Astrocyte (in vitro differentiated cells and primary cell): ENCODE results near the gene METTL14. TPM values are rescaled to one million over a fixed set of nuclear protein-coding genes. Genes with fewer than 3 reads are reported as not detected.
A peak's percentile ranks its signal among the peaks of the same experiment; 100 is the strongest.

ENCODE experiments used
- DNase-seq: peaks from one replicate; pipeline ENCODE4 v3.0.0-alpha.2; 2010; ENCODE audit warnings: low read depth
- FAIRE-seq: peaks from 2 replicates; lab custom pipeline; 2011; peaks lifted over from hg19 to GRCh38; lab: Jason Lieb, UNC
- H2AFZ ChIP-seq: 2 replicates; pipeline ENCODE4 v1.6.0; 2012; ENCODE audit warnings: low read depth, low read length, inconsistent platforms
- H3K27ac ChIP-seq: 2 replicates; pipeline ENCODE4 v1.5.1; 2011; ENCODE audit warnings: low read depth, low read length, inconsistent platforms
- H3K27me3 ChIP-seq: 2 replicates; pipeline ENCODE4 v1.6.0; 2011; ENCODE audit warnings: low read length, inconsistent platforms; ENCODE audit not compliant: insufficient read depth
- H3K36me3 ChIP-seq: 2 replicates; pipeline ENCODE4 v1.5.1; 2011; ENCODE audit warnings: low read length, inconsistent platforms; ENCODE audit not compliant: insufficient read depth
- H3K4me1 ChIP-seq: 2 replicates; pipeline ENCODE4 v1.5.1; 2011; ENCODE audit warnings: low read length, inconsistent platforms; ENCODE audit not compliant: insufficient read depth
- H3K4me2 ChIP-seq: 2 replicates; pipeline ENCODE4 v1.6.0; 2012; ENCODE audit warnings: low read length, inconsistent platforms
- H3K4me3 ChIP-seq: 2 replicates; pipeline ENCODE4 v1.5.1; 2011; ENCODE audit warnings: low read depth, mild to moderate bottlenecking, low read length, inconsistent platforms; ENCODE audit not compliant: insufficient read depth
- H3K79me2 ChIP-seq: 2 replicates; pipeline ENCODE4 v1.6.0; 2012; ENCODE audit warnings: mild to moderate bottlenecking, low read length, inconsistent platforms; ENCODE audit not compliant: insufficient read depth
- H3K9ac ChIP-seq: 2 replicates; pipeline ENCODE4 v1.6.0; 2012; ENCODE audit warnings: mild to moderate bottlenecking, low read length, inconsistent platforms
- H3K9me3 ChIP-seq: 2 replicates; pipeline ENCODE4 v1.5.1; 2012; ENCODE audit warnings: low read depth, mild to moderate bottlenecking, low read length, inconsistent platforms; ENCODE audit not compliant: insufficient read depth
- H4K20me1 ChIP-seq: 2 replicates; pipeline ENCODE4 v1.6.0; 2012; ENCODE audit warnings: low read length, inconsistent platforms; ENCODE audit not compliant: insufficient read depth
- H3K27ac Mint-ChIP-seq: one replicate; pipeline ENCODE4 v1.8.0; 2021; ENCODE audit warnings: mild to moderate bottlenecking, mixed read lengths; ENCODE audit not compliant: unreplicated experiment
- H3K27me3 Mint-ChIP-seq: one replicate; pipeline ENCODE4 v1.8.0; 2021; ENCODE audit warnings: low read depth, mixed read lengths; ENCODE audit not compliant: unreplicated experiment
- H3K36me3 Mint-ChIP-seq: one replicate; pipeline ENCODE4 v1.8.0; 2021; ENCODE audit warnings: low read depth, mixed read lengths; ENCODE audit not compliant: unreplicated experiment
- H3K4me1 Mint-ChIP-seq: one replicate; pipeline ENCODE4 v1.8.0; 2021; ENCODE audit warnings: low read depth, mixed read lengths; ENCODE audit not compliant: unreplicated experiment
- H3K4me3 Mint-ChIP-seq: one replicate; pipeline ENCODE4 v1.8.0; 2021; ENCODE audit warnings: mild to moderate bottlenecking, moderate library complexity, mixed read lengths; ENCODE audit not compliant: unreplicated experiment
- H3K9me3 Mint-ChIP-seq: one replicate; pipeline ENCODE4 v1.8.0; 2021; ENCODE audit warnings: mild to moderate bottlenecking, mixed read lengths; ENCODE audit not compliant: unreplicated experiment
- CTCF ChIP-seq: IDR thresholded peaks from 2 replicates; pipeline ENCODE4 v1.5.1; 2011; ENCODE audit warnings: low read depth, mild to moderate bottlenecking, inconsistent platforms, low read length, moderate library complexity; ENCODE audit not compliant: insufficient read depth
- EZH2 ChIP-seq: IDR thresholded peaks from 2 replicates; pipeline ENCODE4 v1.6.1; 2012; ENCODE audit warnings: mild to moderate bottlenecking, low read length, inconsistent platforms; ENCODE audit not compliant: insufficient read depth
- total RNA-seq: library from RNA; stranded (reverse); gene quantifications from 2 replicates; pipeline ENCODE4 v1.2.1, GENCODE V29; 2021

Gene METTL14
- total RNA-seq, 1 donor from 2014 or later: 35.2 TPM

GRCh38 chr4:118682928-118683327, 2.3 kb upstream of the METTL14 start:
- peaks cover 18% of the 10 kb centered on the region for H4K20me1 ChIP-seq
- H3K9ac ChIP-seq: no peak overlapping the region
- H2AFZ ChIP-seq: peak overlapping the region; percentile 62
- TF ChIP-seq CTCF: peak; percentile 48
- TF ChIP-seq EZH2: no peak
- Mint-ChIP-seq H3K36me3 (no peaks in the 10 kb centered on the region), H3K4me3 (no peak overlapping the region), H3K27ac (no peak overlapping the region), H3K27me3 (no peaks in the 10 kb centered on the region), H3K4me1 (peaks cover 6% of the 10 kb centered on the region), H3K9me3 (no peaks in the 10 kb centered on the region)
- no peaks in the 10 kb centered on the region for H3K27me3 ChIP-seq
- H3K27ac ChIP-seq: no peak overlapping the region
- FAIRE-seq: peak; percentile 29
- H3K79me2 ChIP-seq: peaks cover 26% of the 10 kb centered on the region
- H3K9me3 ChIP-seq: no peaks in the 10 kb centered on the region
- no peak overlapping the region for H3K4me2 ChIP-seq
- no peak for DNase-seq
- H3K4me1 ChIP-seq: peaks cover 10% of the 10 kb centered on the region
- no peak overlapping the region for H3K4me3 ChIP-seq
- no peaks in the 10 kb centered on the region for H3K36me3 ChIP-seq

- no peak for TF ChIP-seq EZH2
- no peak for TF ChIP-seq CTCF
- no peaks in the 10 kb centered on the region for H3K36me3 ChIP-seq
- H3K4me3 ChIP-seq: no peak overlapping the region
- H3K27ac ChIP-seq: no peak overlapping the region
- Mint-ChIP-seq H3K9me3 (no peaks in the 10 kb centered on the region), H3K27ac (no peak overlapping the region), H3K27me3 (no peaks in the 10 kb centered on the region), H3K4me3 (no peak overlapping the region), H3K4me1 (peaks cover 6% of the 10 kb centered on the region), H3K36me3 (no peaks in the 10 kb centered on the region)
- no peaks in the 10 kb centered on the region for H3K27me3 ChIP-seq
- peaks cover 20% of the 10 kb centered on the region for H4K20me1 ChIP-seq
- peaks cover 10% of the 10 kb centered on the region for H3K4me1 ChIP-seq
- H3K79me2 ChIP-seq: peaks cover 30% of the 10 kb centered on the region
- FAIRE-seq (no peak), DNase-seq (no peak)
- H3K4me2 ChIP-seq: peak overlapping the region; percentile 4
- H2AFZ ChIP-seq: peak overlapping the region; percentile 62
- H3K9ac ChIP-seq: no peak overlapping the region
- H3K9me3 ChIP-seq: no peaks in the 10 kb centered on the region
Measured at GRCh38 chr4:118683513-118683912, 1.7 kb upstream of the METTL14 start.

GRCh38 chr4:118703118-118703517, 17.9 kb downstream of the METTL14 start:
- no peaks in the 10 kb centered on the region for H4K20me1 ChIP-seq
- H3K9me3 ChIP-seq: no peaks in the 10 kb centered on the region
- no peak for FAIRE-seq

More at GRCh38 chr4:118703118-118703517, 17.9 kb downstream of the METTL14 start:
- DNase-seq: no peak
- no peak for TF ChIP-seq CTCF
- H3K36me3 ChIP-seq: peaks cover 15% of the 10 kb centered on the region
- no peak overlapping the region for H3K4me3 ChIP-seq
- Mint-ChIP-seq H3K4me1 (no peaks in the 10 kb centered on the region), H3K27ac (no peak overlapping the region), H3K4me3 (no peak overlapping the region), H3K9me3 (no peaks in the 10 kb centered on the region), H3K27me3 (no peaks in the 10 kb centered on the region), H3K36me3 (peaks cover 15% of the 10 kb centered on the region)
- no peaks in the 10 kb centered on the region for H3K27me3 ChIP-seq
- no peaks in the 10 kb centered on the region for H3K4me1 ChIP-seq
- H3K79me2 ChIP-seq: no peaks in the 10 kb centered on the region
- no peak overlapping the region for H3K9ac ChIP-seq
- H3K27ac ChIP-seq: no peak overlapping the region
- H2AFZ ChIP-seq: no peak overlapping the region
- H3K4me2 ChIP-seq: no peak overlapping the region
